GM06990 (cell line): ENCODE results near the gene PSORS1C2.
A peak's percentile ranks its signal among the peaks of the same experiment; 100 is the strongest.
"Not testable (repeated sequence)": the region's sequence is repeated elsewhere in the genome, so short reads cannot be mapped to it uniquely, and the experiment has no call there.

Experiments used
- DNase-seq: peaks from one replicate; pipeline ENCODE4 v3.0.0-alpha.2; 2011; ENCODE audit not compliant: insufficient read length; ENCODE audit errors: extremely low read depth
- H3K27me3 ChIP-seq: replicated peaks from 2 replicates; pipeline ENCODE4 v1.6.0; 2011; ENCODE audit warnings: low read length; ENCODE audit not compliant: control insufficient read depth, insufficient read depth
- H3K36me3 ChIP-seq: 2 replicates; pipeline ENCODE4 v1.5.1; 2011; ENCODE audit warnings: low read length; ENCODE audit not compliant: control insufficient read depth, insufficient read depth
- H3K4me3 ChIP-seq: replicated peaks from 2 replicates; pipeline ENCODE4 v1.5.1; 2011; ENCODE audit warnings: low read depth, mild to moderate bottlenecking, control low read depth, low read length
- TF ChIP-seq, protein P1 (sequence below): IDR thresholded peaks from 2 replicates; pipeline ENCODE4 v1.5.1; 2011; ENCODE audit warnings: low read length, control low read depth, mild to moderate bottlenecking, inconsistent platforms; ENCODE audit not compliant: insufficient read depth, poor library complexity, severe bottlenecking

The PSORS1C2 gene

DNA sequence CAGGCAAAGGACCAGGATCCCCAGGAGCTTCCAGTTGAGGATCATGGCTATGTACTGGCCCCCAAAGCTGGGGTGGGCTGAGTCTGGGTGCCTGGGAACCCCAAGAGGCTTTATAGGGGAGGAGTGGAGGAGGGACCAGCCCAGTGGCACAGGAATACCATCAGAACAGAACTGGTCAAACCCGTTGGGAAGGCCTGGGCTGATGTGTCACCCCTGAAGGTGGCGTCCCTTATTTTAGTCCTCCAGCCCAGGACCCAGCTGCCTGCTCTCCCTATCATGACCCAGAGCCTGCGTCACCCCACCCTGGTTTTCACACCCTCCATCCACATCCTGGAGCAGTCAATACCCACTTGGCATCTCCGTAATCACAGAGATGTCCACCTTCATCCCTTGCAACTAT lies at the start of gene PSORS1C2:
TSS of gene PSORS1C2 (minus strand) at position 85 of the 400 bp plus-strand sequence. CDS start at position 45, 40 bp downstream.
- no peaks in the 10 kb centered on the region for H3K27me3 ChIP-seq
- TF ChIP-seq, protein P1, sequence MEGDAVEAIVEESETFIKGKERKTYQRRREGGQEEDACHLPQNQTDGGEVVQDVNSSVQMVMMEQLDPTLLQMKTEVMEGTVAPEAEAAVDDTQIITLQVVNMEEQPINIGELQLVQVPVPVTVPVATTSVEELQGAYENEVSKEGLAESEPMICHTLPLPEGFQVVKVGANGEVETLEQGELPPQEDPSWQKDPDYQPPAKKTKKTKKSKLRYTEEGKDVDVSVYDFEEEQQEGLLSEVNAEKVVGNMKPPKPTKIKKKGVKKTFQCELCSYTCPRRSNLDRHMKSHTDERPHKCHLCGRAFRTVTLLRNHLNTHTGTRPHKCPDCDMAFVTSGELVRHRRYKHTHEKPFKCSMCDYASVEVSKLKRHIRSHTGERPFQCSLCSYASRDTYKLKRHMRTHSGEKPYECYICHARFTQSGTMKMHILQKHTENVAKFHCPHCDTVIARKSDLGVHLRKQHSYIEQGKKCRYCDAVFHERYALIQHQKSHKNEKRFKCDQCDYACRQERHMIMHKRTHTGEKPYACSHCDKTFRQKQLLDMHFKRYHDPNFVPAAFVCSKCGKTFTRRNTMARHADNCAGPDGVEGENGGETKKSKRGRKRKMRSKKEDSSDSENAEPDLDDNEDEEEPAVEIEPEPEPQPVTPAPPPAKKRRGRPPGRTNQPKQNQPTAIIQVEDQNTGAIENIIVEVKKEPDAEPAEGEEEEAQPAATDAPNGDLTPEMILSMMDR: no peak
- peaks cover 5% of the 10 kb centered on the region for H3K36me3 ChIP-seq
- no peak within 1 kb of the TSS for H3K4me3 ChIP-seq
- DNase-seq: no peak

DNA sequence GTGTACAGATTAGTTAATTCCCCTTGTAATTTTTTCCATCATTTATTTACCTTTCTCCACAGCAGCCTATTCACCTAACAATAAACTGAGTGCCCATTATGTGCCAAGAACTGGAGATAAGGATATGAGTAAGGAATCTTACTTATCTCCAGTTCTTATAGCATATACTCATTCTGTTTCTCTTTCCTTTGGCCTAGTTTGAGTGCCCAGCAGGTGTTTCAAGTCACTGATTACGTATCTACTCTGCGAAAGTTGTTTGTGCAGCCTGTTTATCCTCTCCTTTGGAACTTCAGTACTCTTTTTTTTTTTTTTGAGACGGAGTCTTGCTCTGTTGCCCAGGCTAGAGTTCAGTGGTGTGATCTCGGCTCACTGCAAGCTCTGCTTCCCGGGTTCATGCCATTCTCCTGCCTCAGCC lies 48.9 kb upstream of the PSORS1C2 start:
- no peaks in the 10 kb centered on the region for H3K36me3 ChIP-seq
- no peaks in the 10 kb centered on the region for H3K27me3 ChIP-seq
- DNase-seq: no peak
- H3K4me3 ChIP-seq: no peak overlapping the region
- TF ChIP-seq, protein P1: no peak

DNA sequence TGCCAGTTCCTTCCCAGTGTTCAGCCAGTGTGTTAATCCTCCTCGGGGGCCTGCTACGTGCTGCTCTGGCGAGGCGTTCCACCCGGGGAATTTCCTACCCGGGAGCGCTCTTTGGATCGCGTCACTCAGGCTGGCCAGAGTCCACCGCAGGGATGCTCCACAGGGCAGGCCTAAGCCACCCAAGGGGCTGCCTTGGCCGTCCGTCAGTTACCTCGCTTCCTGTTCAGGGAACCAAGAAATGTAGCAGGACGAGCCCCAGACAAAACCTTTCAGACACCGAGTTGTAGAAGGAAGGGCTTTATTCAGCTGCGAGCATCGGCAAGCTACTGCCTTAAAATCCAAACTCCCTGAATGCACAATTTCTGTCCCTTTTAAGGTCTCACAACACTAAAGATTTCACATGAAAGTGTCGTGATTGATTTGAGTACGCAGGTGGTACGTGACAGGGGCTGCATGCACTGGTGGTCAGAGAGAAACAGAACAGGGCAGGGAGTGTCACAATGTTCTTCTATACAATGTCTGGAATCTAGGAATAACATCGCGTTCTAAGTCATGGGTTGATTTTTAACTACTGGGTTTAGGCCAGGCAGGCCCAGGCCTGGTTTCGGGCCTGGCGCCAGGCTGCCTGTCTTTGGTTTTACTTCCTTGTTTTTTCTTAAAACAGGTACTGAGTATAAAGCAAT lies 47.3 kb upstream of the PSORS1C2 start:
- TF ChIP-seq, protein P1: no peak
- DNase-seq: no peak
- no peak overlapping the region for H3K4me3 ChIP-seq
- no peaks in the 10 kb centered on the region for H3K36me3 ChIP-seq
- H3K27me3 ChIP-seq: no peaks in the 10 kb centered on the region

DNA sequence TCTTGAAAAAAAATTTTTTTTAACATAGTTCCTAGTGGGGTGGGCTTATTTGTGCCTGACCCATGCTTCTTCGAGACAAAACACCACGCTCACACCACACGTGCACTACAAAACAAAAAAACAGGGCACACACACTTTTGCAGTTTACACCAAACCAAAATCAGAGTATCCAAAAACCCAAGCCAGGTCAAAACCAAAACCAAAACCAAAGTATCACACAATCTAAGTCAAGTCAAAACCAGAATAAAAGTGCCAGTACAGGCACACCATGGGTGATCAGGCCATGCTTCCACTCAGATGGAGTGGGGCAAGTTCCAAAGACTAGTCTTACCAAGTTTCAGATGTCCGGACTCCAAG lies 46.8 kb upstream of the PSORS1C2 start:
- not testable (repeated sequence) for H3K27me3 ChIP-seq, DNase-seq, H3K4me3 ChIP-seq, H3K36me3 ChIP-seq

DNA sequence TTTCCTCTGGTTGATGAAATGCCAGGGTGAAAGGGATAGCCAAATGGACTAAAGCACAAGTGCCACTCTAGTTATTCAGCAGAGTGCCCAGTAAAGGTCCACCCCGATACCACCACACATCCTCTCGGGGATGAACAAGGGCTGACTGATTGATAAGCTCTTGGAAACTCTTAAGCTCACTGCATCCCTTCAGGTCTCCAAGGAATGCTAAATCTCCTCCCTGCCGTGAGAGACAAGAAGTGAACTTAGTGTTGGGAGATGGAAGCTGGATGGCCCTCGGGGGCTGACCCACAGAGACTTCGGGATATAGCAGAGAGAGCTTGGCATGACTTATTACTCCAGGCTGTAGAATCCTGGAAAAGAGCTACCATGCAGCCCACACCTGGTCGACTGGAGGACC lies 45.0 kb upstream of the PSORS1C2 start:
- not testable (repeated sequence) for DNase-seq, H3K36me3 ChIP-seq, H3K4me3 ChIP-seq, H3K27me3 ChIP-seq

DNA sequence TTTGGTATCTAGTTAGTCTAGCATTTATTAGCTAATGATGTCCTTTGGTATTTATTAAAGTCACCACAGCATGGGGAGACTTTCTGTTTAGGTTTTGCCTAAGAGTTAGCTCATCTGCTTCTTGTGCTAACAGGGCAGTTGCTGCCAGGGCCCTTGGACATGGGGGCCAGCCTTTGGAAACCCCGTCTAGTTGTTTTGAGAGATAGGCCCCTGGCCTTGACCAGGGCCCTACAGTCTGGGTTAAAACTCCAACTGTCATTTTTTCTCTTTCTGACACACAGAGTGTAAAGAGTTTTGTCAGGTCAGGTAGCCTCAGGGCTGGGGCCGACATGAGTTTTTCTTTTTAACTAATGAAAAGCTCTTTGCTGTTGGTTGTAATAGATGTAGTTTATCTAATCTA lies 44.4 kb upstream of the PSORS1C2 start:
- H3K27me3 ChIP-seq, H3K36me3 ChIP-seq, DNase-seq, H3K4me3 ChIP-seq: not testable (repeated sequence)

DNA sequence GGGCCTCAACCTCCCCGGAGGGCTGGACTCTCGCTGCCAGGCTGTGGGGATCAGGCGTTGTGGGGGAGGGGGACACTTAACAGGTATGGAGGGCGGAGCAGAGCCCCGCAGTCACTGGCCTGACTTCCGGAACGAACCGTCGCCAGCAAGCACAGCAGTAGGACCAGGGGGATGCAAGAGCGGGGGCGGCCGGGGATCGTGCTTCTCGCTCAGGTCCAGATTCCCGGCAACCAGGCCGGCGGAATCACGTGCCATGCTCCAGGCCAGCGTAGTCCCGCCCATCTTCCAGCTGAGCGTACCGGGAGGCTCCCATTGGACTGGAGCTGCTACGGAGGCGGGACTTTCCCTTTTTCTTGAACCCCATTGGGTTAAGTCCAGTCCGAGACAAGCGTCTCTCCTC lies 41.6 kb upstream of the PSORS1C2 start:
- Histone ChIP-seq H3K36me3 (no peaks in the 10 kb centered on the region), H3K4me3 (peak overlapping the region; percentile 3), H3K27me3 (no peaks in the 10 kb centered on the region)
- peak; percentile 86 for DNase-seq
- TF ChIP-seq, protein P1: no peak
